ENCODE measurements around the gene MACF1.

MACF1 gene

GRCh38 chr1:39214021-39214713 lies 9.7 kb downstream of the MACF1 start:
- DNase-seq: no peak

- DNase-seq: no peak
These were observed 10.2 kb downstream of the MACF1 start for GRCh38 chr1:39214714-39214997.

GRCh38 chr1:39214998-39215873 lies 10.7 kb downstream of the MACF1 start:
- peak in 1 of 2 experiments; percentile 60 for DNase-seq

GRCh38 chr1:39216771-39217170 lies 12.3 kb downstream of the MACF1 start:
- DNase-seq: no peak

GRCh38 chr1:39220891-39221870 lies 16.7 kb downstream of the MACF1 start:
- no peak for DNase-seq

GRCh38 chr1:39224295-39224829 lies 19.9 kb downstream of the MACF1 start:
- DNase-seq: no peak

- no peak for DNase-seq
These were observed 22.3 kb downstream of the MACF1 start for GRCh38 chr1:39226836-39227235.

GRCh38 chr1:39228252-39228651 lies 23.8 kb downstream of the MACF1 start:
- DNase-seq: no peak

- no peak for DNase-seq
These were observed 25.0 kb downstream of the MACF1 start for GRCh38 chr1:39229504-39229903.

- peak; percentile 22 to 41 for DNase-seq
These were observed 26.0 kb downstream of the MACF1 start for GRCh38 chr1:39230261-39231190.

GRCh38 chr1:39236971-39237370 lies 32.5 kb downstream of the MACF1 start:
- DNase-seq: no peak

GRCh38 chr1:39238476-39238875 lies 34.0 kb downstream of the MACF1 start:
- no peak for DNase-seq

- no peak for DNase-seq
These were observed 35.5 kb downstream of the MACF1 start for GRCh38 chr1:39239968-39240367.

- no peak for DNase-seq
These were observed 38.8 kb downstream of the MACF1 start for GRCh38 chr1:39243302-39243701.

GRCh38 chr1:39250460-39251240 lies 46.2 kb downstream of the MACF1 start:
- no peak for DNase-seq

- DNase-seq: no peak
These were observed 50.7 kb downstream of the MACF1 start for GRCh38 chr1:39255222-39255621.

GRCh38 chr1:39258146-39258924 lies 53.8 kb downstream of the MACF1 start:
- peak; percentile 74 to 80 for DNase-seq

- DNase-seq: no peak
These were observed 54.4 kb downstream of the MACF1 start for GRCh38 chr1:39258925-39259244.

- no peak for DNase-seq
These were observed 57.3 kb downstream of the MACF1 start for GRCh38 chr1:39261712-39262221.

- no peak for DNase-seq
These were observed 58.3 kb downstream of the MACF1 start for GRCh38 chr1:39262802-39263201.

Measured in activated CD4-positive, alpha-beta T cell treated with anti-CD3 and anti-CD28 coated beads, Interleukin-2, amount 50 U/mL, for 48 hours (primary cell).